RKO (cell line): ENCODE results near the gene USP9X.
"Not testable (repeated sequence)": the region's sequence is repeated elsewhere in the genome, so short reads cannot be mapped to it uniquely, and the experiment has no call there.

ENCODE experiments used
- DNase-seq: peaks from one replicate; pipeline ENCODE4 v3.0.0-alpha.2; 2016; ENCODE audit warnings: low spot score

USP9X gene

DNA sequence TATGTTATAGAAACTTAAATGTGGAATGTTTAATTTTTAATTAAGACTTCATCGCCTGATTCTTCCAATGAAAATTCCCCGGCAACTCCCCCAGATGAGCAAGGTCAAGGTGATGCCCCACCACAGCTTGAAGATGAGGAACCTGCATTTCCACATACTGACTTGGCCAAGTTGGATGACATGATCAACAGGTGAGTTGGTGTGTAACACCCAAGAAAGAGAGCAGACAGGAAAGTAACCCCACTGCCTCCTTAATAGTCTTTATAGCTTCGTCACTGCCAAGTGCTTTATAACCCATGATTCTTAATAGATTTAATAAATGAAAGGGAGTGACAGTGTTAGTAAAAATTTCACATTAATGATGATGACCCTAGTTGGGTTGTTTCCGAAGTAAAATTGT is 43.7 kb downstream of the USP9X start:
- DNase-seq, result no peak

DNA sequence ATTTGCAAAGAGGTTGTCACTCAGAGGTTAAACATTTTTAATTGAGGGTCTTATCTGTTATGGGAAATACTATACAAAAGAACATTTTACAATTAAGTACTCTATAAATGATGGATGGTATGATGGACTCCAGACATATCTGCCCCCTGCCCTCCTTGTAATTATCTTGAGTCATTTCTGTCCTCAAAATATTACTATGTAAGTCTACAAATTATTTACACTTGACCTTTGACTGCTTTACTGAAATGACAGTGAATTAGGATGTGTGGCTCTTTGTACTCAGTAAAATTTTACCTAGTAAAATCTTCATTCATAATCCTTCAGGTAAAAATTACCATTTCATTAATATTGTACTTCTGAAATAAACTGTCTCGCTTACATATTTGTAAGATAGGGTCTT is 46.5 kb downstream of the USP9X start:
- no peak for DNase-seq

GRCh38 chrX:41133551-41133950 is 48.3 kb downstream of the USP9X start:
- DNase-seq, result no peak

DNA sequence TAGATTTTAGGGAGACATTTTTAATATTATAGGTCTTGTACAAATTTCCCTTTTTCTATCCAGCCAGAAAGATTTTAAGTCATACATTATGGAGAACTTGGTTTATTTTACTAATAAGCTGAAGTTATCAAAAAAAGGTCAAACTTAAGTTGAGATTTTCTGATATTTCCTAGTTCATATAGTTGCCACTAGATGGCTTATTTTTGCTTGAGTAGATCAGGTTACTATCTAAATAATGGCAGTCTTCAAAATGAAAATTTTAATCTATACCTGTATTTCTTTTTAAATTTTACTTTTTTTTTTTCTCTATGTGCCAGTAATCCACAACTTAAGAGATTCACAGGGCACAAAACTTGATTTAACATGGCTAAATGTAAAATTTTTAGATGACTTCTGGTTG is 52.3 kb downstream of the USP9X start:
- peak; percentile 56 for DNase-seq

DNA sequence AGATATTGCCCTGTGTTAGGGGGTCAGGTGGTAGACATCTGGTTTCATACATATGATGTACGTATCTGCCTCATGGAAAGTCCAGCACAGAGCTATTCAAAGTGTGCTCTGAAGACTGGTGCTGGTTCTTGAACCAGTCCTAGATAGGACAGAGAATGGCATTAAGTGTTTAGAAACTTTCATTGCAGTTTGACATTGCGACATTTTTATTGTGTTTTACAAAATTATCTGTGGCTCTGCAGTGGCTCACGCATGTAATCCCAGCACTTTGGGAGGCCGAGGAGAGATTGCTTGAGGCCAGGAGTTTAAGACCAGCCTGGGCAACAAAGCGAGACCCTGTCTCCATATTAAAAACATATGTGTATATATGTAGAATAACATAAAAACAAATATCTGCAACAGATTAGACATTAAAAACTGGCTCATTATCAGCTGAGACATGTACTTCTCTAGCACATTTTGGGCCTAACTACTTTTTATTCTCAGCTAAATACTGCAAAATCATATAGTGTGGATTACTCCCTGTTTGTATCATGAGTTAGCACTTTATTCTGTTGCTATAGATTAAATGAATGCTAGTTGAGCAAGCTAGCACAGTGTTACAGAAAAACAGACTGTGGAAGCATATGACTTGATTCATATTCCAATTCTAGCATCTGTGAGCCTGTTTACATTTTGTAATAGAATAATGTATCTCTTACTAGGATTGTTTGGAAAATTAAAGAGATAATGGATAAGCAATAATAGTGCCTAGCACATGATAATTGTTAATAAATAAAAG is 57.1 kb downstream of the USP9X start:
- no peak for DNase-seq

GRCh38 chrX:41144873-41145272 is 59.6 kb downstream of the USP9X start:
- no peak for DNase-seq

DNA sequence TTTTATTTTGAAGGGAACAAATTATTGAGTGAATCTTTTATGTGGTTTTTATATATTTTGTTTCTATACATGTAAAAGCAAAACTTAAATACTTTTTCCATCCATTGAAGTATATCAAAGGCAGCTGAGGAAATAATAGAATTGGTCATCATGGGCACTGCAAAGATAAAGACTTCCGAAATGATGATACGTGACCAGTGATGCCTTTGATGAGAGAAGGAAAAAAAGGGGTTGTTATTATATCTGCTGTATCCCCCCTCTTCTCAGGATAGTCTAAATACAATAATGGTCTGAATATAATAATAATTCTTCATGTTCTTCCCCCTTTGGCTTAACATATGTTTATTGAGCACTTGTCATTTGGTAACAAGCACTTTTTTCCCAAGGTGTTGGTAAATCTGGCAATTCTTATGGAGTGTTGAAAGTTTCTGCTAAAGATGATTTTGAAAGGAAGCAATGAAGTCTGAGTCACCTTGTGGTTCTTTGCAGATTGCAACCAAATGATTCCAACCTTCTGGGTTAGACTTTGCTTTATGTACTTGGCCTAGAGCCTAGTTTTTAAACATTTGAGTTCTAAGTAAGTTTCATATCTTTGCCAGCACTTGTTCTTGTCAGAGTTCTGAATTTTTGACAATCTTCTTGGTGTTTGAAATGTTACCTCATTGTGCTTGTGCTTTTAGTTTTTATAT is 60.8 kb downstream of the USP9X start:
- peak; percentile 57 for DNase-seq

DNA sequence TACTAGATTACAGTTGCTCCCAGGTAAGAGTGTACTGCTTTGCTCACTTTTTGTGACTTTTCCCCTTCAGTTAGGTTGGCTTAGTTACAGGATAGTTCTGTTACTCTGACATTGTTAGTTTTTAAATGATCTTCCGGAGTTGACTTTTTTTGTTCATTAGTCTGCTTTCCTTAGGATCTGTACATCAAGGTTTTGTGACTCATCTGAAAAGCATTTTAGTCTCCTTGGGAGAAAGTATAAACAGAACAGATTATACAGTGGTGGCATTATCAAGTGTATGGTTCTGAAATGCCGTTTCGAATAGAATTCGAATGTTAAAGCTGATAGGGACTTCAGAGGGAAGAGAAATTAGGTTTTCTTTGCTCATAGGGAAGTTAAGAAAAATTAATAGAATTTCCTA is 63.3 kb downstream of the USP9X start:
- DNase-seq, result peak; percentile 18

GRCh38 chrX:41150043-41150442 is 64.8 kb downstream of the USP9X start:
- DNase-seq, result no peak

GRCh38 chrX:41151726-41152125 is 66.5 kb downstream of the USP9X start:
- not testable (repeated sequence) for DNase-seq

GRCh38 chrX:41152221-41152620 is 67.0 kb downstream of the USP9X start:
- no peak for DNase-seq

DNA sequence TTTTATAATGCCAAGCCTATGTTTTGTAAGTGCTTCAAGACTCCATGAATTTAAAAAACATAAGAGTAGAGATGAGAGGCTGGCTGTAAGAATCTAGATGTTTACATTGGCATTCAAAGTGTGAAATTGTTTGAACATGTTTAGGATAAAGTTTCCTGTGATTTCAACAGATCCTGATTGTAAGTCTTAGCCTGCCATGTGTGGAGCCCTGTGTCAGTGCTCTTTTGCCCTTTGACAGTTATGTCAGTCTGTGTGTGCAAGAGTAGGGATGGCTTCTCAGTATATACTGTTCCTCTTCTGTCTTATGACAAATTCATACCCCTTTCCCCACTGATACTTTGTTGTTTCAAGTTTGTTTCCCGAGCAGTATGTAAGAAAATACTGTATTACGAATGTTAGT is 68.2 kb downstream of the USP9X start:
- no peak for DNase-seq

DNA sequence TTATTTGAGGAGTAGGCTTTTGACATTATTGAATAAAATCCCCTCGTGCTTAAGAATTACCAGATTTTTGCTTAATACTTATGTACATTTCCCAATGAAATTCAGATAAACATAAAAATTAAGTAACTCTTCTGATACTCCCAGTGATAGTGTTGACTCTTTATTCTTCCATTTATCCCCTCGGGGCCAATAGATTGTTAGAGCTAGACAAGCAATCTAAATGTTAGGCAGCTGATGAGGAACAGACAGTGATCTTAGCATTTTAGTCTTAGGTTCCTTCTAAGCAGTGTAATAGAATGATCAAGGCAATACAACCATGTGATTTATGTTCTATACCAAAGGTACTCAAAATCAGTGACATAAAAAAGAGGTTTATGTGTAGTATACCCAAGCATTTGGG is 68.7 kb downstream of the USP9X start:
- no peak for DNase-seq

GRCh38 chrX:41164449-41164848 is 79.2 kb downstream of the USP9X start:
- no peak for DNase-seq

- peak; percentile 20 for DNase-seq
Observed at GRCh38 chrX:41167888-41168287, 82.6 kb downstream of the USP9X start.

GRCh38 chrX:41176263-41176662 is 91.0 kb downstream of the USP9X start:
- DNase-seq, result no peak

GRCh38 chrX:41177297-41177696 is 92.1 kb downstream of the USP9X start:
- no peak for DNase-seq

- no peak for DNase-seq
Observed at GRCh38 chrX:41178201-41178600, 93.0 kb downstream of the USP9X start.

DNA sequence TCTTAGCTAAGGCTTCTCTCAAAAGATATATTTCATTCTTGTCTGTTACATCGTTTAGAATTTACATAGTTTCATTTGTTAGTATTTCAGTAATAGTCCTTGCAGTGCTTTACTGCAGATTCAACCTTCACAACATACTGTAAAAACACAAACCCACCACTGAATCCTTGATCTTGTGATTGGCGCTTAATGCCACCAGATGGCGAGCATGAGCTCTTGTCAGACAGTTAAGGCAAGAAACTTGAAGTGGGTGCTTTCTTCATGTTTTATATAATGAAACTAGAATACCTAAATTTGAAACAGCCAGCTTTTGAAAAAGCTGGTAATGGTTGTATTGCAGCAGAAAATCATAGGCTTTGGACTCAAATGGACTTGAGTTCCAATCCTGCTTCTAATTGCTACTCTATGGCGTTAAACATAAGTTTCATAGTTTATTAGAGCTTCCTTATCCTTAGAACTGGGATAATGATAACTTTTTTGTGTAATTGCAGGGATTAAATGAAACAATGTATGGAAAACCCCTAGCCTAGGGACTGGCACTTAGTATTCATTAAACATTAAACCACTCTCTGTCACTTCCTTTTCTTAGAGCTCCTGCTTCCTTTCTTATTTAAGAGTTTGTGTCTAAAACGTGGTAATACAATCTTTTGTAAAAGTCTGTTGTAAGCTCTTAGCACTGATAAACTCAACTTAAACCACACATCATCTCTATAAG is 95.1 kb downstream of the USP9X start:
- peak; percentile 76 for DNase-seq

- no peak for DNase-seq
Observed at GRCh38 chrX:41184312-41184711, 99.1 kb downstream of the USP9X start.

GRCh38 chrX:41186946-41187345 is 101.7 kb downstream of the USP9X start:
- DNase-seq, result not testable (repeated sequence)

DNA sequence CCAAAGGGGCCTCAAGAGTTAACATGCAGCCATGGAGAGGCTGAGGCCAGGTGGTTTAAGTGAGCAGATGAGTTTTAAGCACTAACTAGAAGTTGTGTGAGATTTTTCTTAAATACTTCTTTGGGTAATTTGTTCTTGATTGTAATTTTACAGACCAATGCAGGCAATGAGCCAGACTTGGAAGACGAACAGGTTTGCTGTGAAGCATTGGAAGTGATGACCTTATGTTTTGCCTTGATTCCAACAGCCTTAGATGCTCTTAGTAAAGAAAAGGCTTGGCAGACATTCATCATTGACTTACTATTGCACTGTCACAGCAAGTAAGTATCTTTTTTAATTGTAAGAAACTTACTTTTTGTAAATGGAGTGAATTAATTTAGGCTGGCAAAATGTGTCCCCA is 103.9 kb downstream of the USP9X start:
- no peak for DNase-seq

GRCh38 chrX:41192880-41193279 is 107.6 kb downstream of the USP9X start:
- no peak for DNase-seq
